Lower lobe of right lung (tissue), 2 donors: ENCODE results near the gene TNFRSF11A. TPM values are rescaled to one million over a fixed set of nuclear protein-coding genes. Genes with fewer than 3 reads are reported as not detected.

Experiments
- ATAC-seq, 2 donors: fragments of 200-7000 bp; cut with Tn5 transposase; one replicate each; pipeline ENCODE4 v1.9.1; 2020 to 2022; ENCODE audit warnings: mild to moderate bottlenecking in 2 of 2, moderate library complexity in 2 of 2
- DNase-seq: peaks from one replicate; pipeline ENCODE4 v3.0.0-alpha.2; 2020
- H3K27ac ChIP-seq: fragments of 200-600 bp; one replicate; pipeline ENCODE4 v1.8.0; 2022
- H3K27me3 ChIP-seq: fragments of 200-600 bp; one replicate; pipeline ENCODE4 v1.8.0; 2022; ENCODE audit warnings: low read depth
- H3K36me3 ChIP-seq: fragments of 200-600 bp; one replicate; pipeline ENCODE4 v1.8.0; 2022; ENCODE audit warnings: mild to moderate bottlenecking
- H3K4me1 ChIP-seq: fragments of 200-600 bp; one replicate; pipeline ENCODE4 v1.8.0; 2022
- H3K4me3 ChIP-seq: fragments of 200-600 bp; one replicate; pipeline ENCODE4 v1.8.0; 2022; ENCODE audit warnings: mild to moderate bottlenecking
- H3K9me3 ChIP-seq: fragments of 200-600 bp; one replicate; pipeline ENCODE4 v1.8.0; 2022
- CTCF ChIP-seq: fragments of 200-600 bp; IDR thresholded peaks from one replicate; pipeline ENCODE4 v1.8.0; 2022; ENCODE audit warnings: antibody characterized with exemption, mild to moderate bottlenecking
- intact Hi-C: fragments of 100-400 bp; cut with DNase I; formaldehyde crosslinking; loops from one replicate; pipeline ENCODE4 v1.11.0; 2022
- total RNA-seq: library from RNA; stranded (reverse); fragmentation: NEBNext Ultra II Directional; extraction: Animal tissue kit (Norgen Biotek cat#: 25700); gene quantifications from one replicate; pipeline ENCODE4 v1.2.1, GENCODE V29; 2021
- donor health status: DM: no; HTN: yes; CAD: no; lungs with severe emphysema.

Gene TNFRSF11A
- total RNA-seq, 1 donor from 2014 or later, result 3.9 TPM

- Histone ChIP-seq H3K4me3 (no peak overlapping the region), H3K9me3 (no peaks in the 10 kb centered on the region), H3K36me3 (no peaks in the 10 kb centered on the region), H3K27me3 (no peaks in the 10 kb centered on the region), H3K27ac (no peak overlapping the region), H3K4me1 (no peaks in the 10 kb centered on the region)
- no peak for DNase-seq
- intact Hi-C loops, result no loop called here
- no peak for TF ChIP-seq CTCF
- ATAC-seq, result no peak
Observed at GRCh38 chr18:62347089-62347506, 22.0 kb downstream of the TNFRSF11A start.

GRCh38 chr18:62348474-62348873 lies 23.4 kb downstream of the TNFRSF11A start:
- ATAC-seq (no peak), DNase-seq (no peak)
- Histone ChIP-seq H3K27ac (no peak overlapping the region), H3K4me1 (no peaks in the 10 kb centered on the region), H3K27me3 (no peaks in the 10 kb centered on the region), H3K4me3 (no peak overlapping the region), H3K9me3 (no peaks in the 10 kb centered on the region), H3K36me3 (no peaks in the 10 kb centered on the region)
- TF ChIP-seq CTCF, result no peak
- intact Hi-C loops, result no loop called here

- DNase-seq (no peak), ATAC-seq (no peak)
- intact Hi-C loops, result no loop called here
- no peak overlapping the region for H3K27ac ChIP-seq
- no peaks in the 10 kb centered on the region for H3K4me1 ChIP-seq
- no peaks in the 10 kb centered on the region for H3K36me3 ChIP-seq
- H3K9me3 ChIP-seq, result no peaks in the 10 kb centered on the region
- no peaks in the 10 kb centered on the region for H3K27me3 ChIP-seq
- no peak overlapping the region for H3K4me3 ChIP-seq
- TF ChIP-seq CTCF, result no peak
Observed at GRCh38 chr18:62353170-62353569, 28.1 kb downstream of the TNFRSF11A start.

GRCh38 chr18:62354151-62354550 lies 29.0 kb downstream of the TNFRSF11A start:
- Histone ChIP-seq H3K27me3 (no peaks in the 10 kb centered on the region), H3K27ac (no peak overlapping the region), H3K4me3 (no peak overlapping the region), H3K36me3 (no peaks in the 10 kb centered on the region), H3K4me1 (no peaks in the 10 kb centered on the region), H3K9me3 (no peaks in the 10 kb centered on the region)
- intact Hi-C loops, result no loop called here
- no peak for TF ChIP-seq CTCF
- DNase-seq (no peak), ATAC-seq (peak in 1 of 2 donors; percentile 38)

GRCh38 chr18:62357079-62357719 lies 32.1 kb downstream of the TNFRSF11A start:
- ATAC-seq, result no peak
- Histone ChIP-seq H3K27ac (no peak overlapping the region), H3K4me3 (no peak overlapping the region), H3K9me3 (no peaks in the 10 kb centered on the region), H3K4me1 (no peaks in the 10 kb centered on the region), H3K27me3 (no peaks in the 10 kb centered on the region), H3K36me3 (no peaks in the 10 kb centered on the region)
- no peak for DNase-seq
- intact Hi-C loops, result no loop called here
- no peak for TF ChIP-seq CTCF
